Aorta (tissue), 5 donors: ENCODE data around the gene YKT6. TPM values are rescaled to one million over a fixed set of nuclear protein-coding genes. Genes with fewer than 3 reads are reported as not detected.
A peak's percentile ranks its signal among the peaks of the same experiment; 100 is the strongest.
"Not testable (repeated sequence)": the region's sequence is repeated elsewhere in the genome, so short reads cannot be mapped to it uniquely, and the experiment has no call there.

Experiments
- ATAC-seq: fragments of 200-7000 bp; cut with Tn5 transposase; one replicate; pipeline ENCODE4 v1.9.1; 2022; ENCODE audit warnings: moderate library complexity; ENCODE audit not compliant: low FRiP score
- DNase-seq, 2 donors: peaks; one replicate each; pipeline ENCODE4 v3.0.0-alpha.2; 2020
- H3K27ac ChIP-seq, 2 donors: one replicate each; pipeline ENCODE4 v1.5.1; 2013; ENCODE audit warnings: low read length in 2 of 2, mild to moderate bottlenecking in 2 of 2, moderate library complexity in 2 of 2, control low read depth in 1 of 2, inconsistent platforms in 1 of 2, low read depth in 1 of 2
- H3K27me3 ChIP-seq, 2 donors: one replicate each; pipeline ENCODE4 v1.6.1; 2013; ENCODE audit warnings: control low read depth in 1 of 2, low read length in 1 of 2, mild to moderate bottlenecking in 1 of 2, moderate library complexity in 1 of 2; ENCODE audit not compliant: insufficient read depth in 2 of 2, control insufficient read depth in 1 of 2
- H3K36me3 ChIP-seq, 2 donors: one replicate each; pipeline ENCODE4 v1.6.1; 2013; ENCODE audit warnings: control low read depth in 1 of 2, low read length in 1 of 2, mild to moderate bottlenecking in 1 of 2; ENCODE audit not compliant: insufficient read depth in 2 of 2, control insufficient read depth in 1 of 2
- H3K4me1 ChIP-seq, 2 donors: one replicate each; pipeline ENCODE4 v1.6.1; 2013; ENCODE audit warnings: low read length in 2 of 2, control low read depth in 1 of 2, mild to moderate bottlenecking in 1 of 2, moderate library complexity in 1 of 2; ENCODE audit not compliant: insufficient read depth in 2 of 2, control insufficient read depth in 1 of 2
- H3K4me3 ChIP-seq, 2 donors: one replicate each; pipeline ENCODE4 v1.5.1; 2013; ENCODE audit warnings: low read length in 2 of 2, control low read depth in 1 of 2, mild to moderate bottlenecking in 1 of 2
- H3K9me3 ChIP-seq: one replicate; pipeline ENCODE4 v1.6.1; 2013; ENCODE audit warnings: mild to moderate bottlenecking, low read length; ENCODE audit not compliant: control insufficient read depth
- WGBS, 2 donors: extraction: QIAGEN DNeasy Blood & Tissue Kit; methylation state at CpG; one replicate each; pipeline ENCODE4 v1.1.7; 2013; 5-methylcytosine and 5-hydroxymethylcytosine counted together
- intact Hi-C, 2 donors: fragments of 100-400 bp; cut with DNase I; formaldehyde crosslinking; loops; one replicate each; pipeline versions ENCODE4 v1.14.2 to v1.15.0; 2022
- polyA plus RNA-seq, 2 donors: library from polyadenylated mRNA; stranded (reverse); fragments of 200-250 nt; gene quantifications; one replicate each; pipeline ENCODE4 v1.2.3, GENCODE V29; 2013
- total RNA-seq, 2 donors: library from RNA; stranded (reverse); fragmentation: NEBNext Ultra II Directional; extraction: Animal tissue kit (Norgen Biotek cat#: 25700); gene quantifications; one replicate each; pipeline ENCODE4 v1.2.1, GENCODE V29; 2021
- donor health status: healthy with polysubstance abuse.
- donor health status: Bipolar disorder and iron deficiency.
- donor health status: DM: no; HTN: no; CAD: no.
- donor health status: DM: no; HTN: no; CAD: no.
- donor health status: DM: yes; HTN: yes; CAD: no.

Gene YKT6
- total and polyA plus RNA-seq, 4 donors: 47.2 to 73.1 (median 54.3) TPM

GRCh38 chr7:44194562-44195145 lies 6.1 kb upstream of the YKT6 start:
- Histone ChIP-seq H3K27ac (no peak overlapping the region), H3K4me1 (no peaks in the 10 kb centered on the region), H3K9me3 (no peaks in the 10 kb centered on the region), H3K4me3 (no peak overlapping the region), H3K27me3 (no peaks in the 10 kb centered on the region), H3K36me3 (no peaks in the 10 kb centered on the region)
- no peak for DNase-seq
- no peak for ATAC-seq
- WGBS, 2 donors: 77 to 81% methylated on average over 3 of the region's 3 CpGs
- intact Hi-C loops: loop anchor here in 1 of 2 donors (5.0 kb wide), 1 partner anchor 122 kb away; no protein-coding TSS in a partner anchor

- H3K4me1 ChIP-seq: no peaks in the 10 kb centered on the region
- H3K27me3 ChIP-seq: no peaks in the 10 kb centered on the region
- H3K36me3 ChIP-seq: no peaks in the 10 kb centered on the region
- H3K9me3 ChIP-seq: no peaks in the 10 kb centered on the region
- ATAC-seq: no peak
- WGBS, 2 donors: 49 to 52% methylated on average over 1 of the region's 1 CpG
- no peak overlapping the region for H3K27ac ChIP-seq
- intact Hi-C loops: loop anchor here (2.0 to 5.0 kb wide), 2 partner anchors 123 to 124 kb away; no protein-coding TSS in a partner anchor
- H3K4me3 ChIP-seq: no peak overlapping the region
- DNase-seq: no peak
Measured at GRCh38 chr7:44195889-44196288, 4.9 kb upstream of the YKT6 start.

GRCh38 chr7:44196450-44196872 lies 4.3 kb upstream of the YKT6 start:
- H3K36me3 ChIP-seq: no peaks in the 10 kb centered on the region
- intact Hi-C loops: loop anchor here (2.0 to 5.0 kb wide), 2 partner anchors 124 kb away; no protein-coding TSS in a partner anchor
- ATAC-seq (peak; percentile 60), DNase-seq (no peak)
- no peaks in the 10 kb centered on the region for H3K27me3 ChIP-seq
- no peak overlapping the region for H3K4me3 ChIP-seq
- no peaks in the 10 kb centered on the region for H3K4me1 ChIP-seq
- WGBS, 2 donors: 32 to 33% methylated on average over 3 of the region's 3 CpGs
- no peak overlapping the region for H3K27ac ChIP-seq
- H3K9me3 ChIP-seq: no peaks in the 10 kb centered on the region

- WGBS, 2 donors: 77 to 78% methylated on average over 7 of the region's 7 CpGs
- Histone ChIP-seq H3K4me1 (peaks cover 0 to under 1% of the 10 kb centered on the region in 2 donors), H3K36me3 (no peaks in the 10 kb centered on the region), H3K27ac (no peak overlapping the region), H3K9me3 (no peaks in the 10 kb centered on the region), H3K27me3 (no peaks in the 10 kb centered on the region), H3K4me3 (no peak overlapping the region)
- DNase-seq (no peak), ATAC-seq (no peak)
- intact Hi-C loops: loop anchor here (2.0 to 5.0 kb wide), 2 partner anchors 125 kb away; no protein-coding TSS in a partner anchor
Measured at GRCh38 chr7:44197474-44197873, 3.3 kb upstream of the YKT6 start.

GRCh38 chr7:44200163-44200562 lies 615 bp upstream of the YKT6 start:
- H3K27ac ChIP-seq, DNase-seq, H3K9me3 ChIP-seq, H3K4me3 ChIP-seq, intact Hi-C loops, H3K36me3 ChIP-seq, H3K4me1 ChIP-seq, H3K27me3 ChIP-seq, ATAC-seq: not testable (repeated sequence)
- 87 to 88% methylated on average over 3 of the region's 3 CpGs for WGBS, 2 donors

- 18 to 20% methylated on average over 8 of the region's 8 CpGs for WGBS, 2 donors
- Histone ChIP-seq H3K27ac (no peak overlapping the region), H3K36me3 (peaks cover 0 to 4% of the 10 kb centered on the region in 2 donors), H3K4me3 (peak overlapping the region; percentile 85 to 99), H3K4me1 (peaks cover 0 to 3% of the 10 kb centered on the region in 2 donors), H3K27me3 (no peaks in the 10 kb centered on the region), H3K9me3 (no peaks in the 10 kb centered on the region)
- no peak for ATAC-seq
- DNase-seq: no peak
- intact Hi-C loops: no loop called here
Measured at GRCh38 chr7:44201813-44202212, 1.0 kb downstream of the YKT6 start.

GRCh38 chr7:44206008-44206407 lies 5.2 kb downstream of the YKT6 start:
- no peaks in the 10 kb centered on the region for H3K27me3 ChIP-seq
- 91 to 94% methylated on average over 5 of the region's 5 CpGs for WGBS, 2 donors
- no peak overlapping the region for H3K27ac ChIP-seq
- peaks cover 0 to 3% of the 10 kb centered on the region in 2 donors for H3K4me1 ChIP-seq
- H3K9me3 ChIP-seq: no peaks in the 10 kb centered on the region
- ATAC-seq (no peak), DNase-seq (no peak)
- no peak overlapping the region for H3K4me3 ChIP-seq
- peaks cover 11 to 19% of the 10 kb centered on the region in 2 donors for H3K36me3 ChIP-seq
- intact Hi-C loops: no loop called here

GRCh38 chr7:44208085-44208484 lies 7.3 kb downstream of the YKT6 start:
- no peaks in the 10 kb centered on the region for H3K9me3 ChIP-seq
- no peak for DNase-seq
- intact Hi-C loops: no loop called here
- 87 to 93% methylated on average over 7 of the region's 7 CpGs for WGBS, 2 donors
- H3K4me1 ChIP-seq: no peaks in the 10 kb centered on the region
- H3K27ac ChIP-seq: no peak overlapping the region
- H3K4me3 ChIP-seq: no peak overlapping the region
- no peak for ATAC-seq
- no peaks in the 10 kb centered on the region for H3K27me3 ChIP-seq
- peaks cover 15 to 25% of the 10 kb centered on the region in 2 donors for H3K36me3 ChIP-seq

- Histone ChIP-seq H3K4me1 (no peaks in the 10 kb centered on the region), H3K36me3 (peaks cover 15 to 23% of the 10 kb centered on the region in 2 donors), H3K27me3 (no peaks in the 10 kb centered on the region), H3K27ac (no peak overlapping the region), H3K4me3 (no peak overlapping the region), H3K9me3 (no peaks in the 10 kb centered on the region)
- ATAC-seq (no peak), DNase-seq (peak in 1 of 2 donors; percentile 13)
- intact Hi-C loops: no loop called here
- 85% methylated on average over 5 of the region's 5 CpGs for WGBS, 2 donors
Measured at GRCh38 chr7:44210107-44210506, 9.3 kb downstream of the YKT6 start.
